Activated naive CD4-positive, alpha-beta T cell treated with anti-CD3 and anti-CD28 coated beads, Interleukin-2, amount 50 U/mL, for 16 hours (primary cell): ENCODE measurements around the gene TLNRD1.
"Not testable (repeated sequence)": the region's sequence is repeated elsewhere in the genome, so short reads cannot be mapped to it uniquely, and the experiment has no call there.

Experiments used
- DNase-seq: peaks from one replicate; pipeline ENCODE4 v3.0.0-alpha.2; 2020

The TLNRD1 gene

GRCh38 chr15:81000624-81001151 is at the start of gene TLNRD1:
TSS of gene TLNRD1 (plus strand) at chr15:81000923. CDS start at chr15:81002272, 1,349 bp downstream.
- peak; percentile 79 for DNase-seq

GRCh38 chr15:80951941-80952340 is 48.8 kb upstream of the TLNRD1 start:
- no peak for DNase-seq

DNA sequence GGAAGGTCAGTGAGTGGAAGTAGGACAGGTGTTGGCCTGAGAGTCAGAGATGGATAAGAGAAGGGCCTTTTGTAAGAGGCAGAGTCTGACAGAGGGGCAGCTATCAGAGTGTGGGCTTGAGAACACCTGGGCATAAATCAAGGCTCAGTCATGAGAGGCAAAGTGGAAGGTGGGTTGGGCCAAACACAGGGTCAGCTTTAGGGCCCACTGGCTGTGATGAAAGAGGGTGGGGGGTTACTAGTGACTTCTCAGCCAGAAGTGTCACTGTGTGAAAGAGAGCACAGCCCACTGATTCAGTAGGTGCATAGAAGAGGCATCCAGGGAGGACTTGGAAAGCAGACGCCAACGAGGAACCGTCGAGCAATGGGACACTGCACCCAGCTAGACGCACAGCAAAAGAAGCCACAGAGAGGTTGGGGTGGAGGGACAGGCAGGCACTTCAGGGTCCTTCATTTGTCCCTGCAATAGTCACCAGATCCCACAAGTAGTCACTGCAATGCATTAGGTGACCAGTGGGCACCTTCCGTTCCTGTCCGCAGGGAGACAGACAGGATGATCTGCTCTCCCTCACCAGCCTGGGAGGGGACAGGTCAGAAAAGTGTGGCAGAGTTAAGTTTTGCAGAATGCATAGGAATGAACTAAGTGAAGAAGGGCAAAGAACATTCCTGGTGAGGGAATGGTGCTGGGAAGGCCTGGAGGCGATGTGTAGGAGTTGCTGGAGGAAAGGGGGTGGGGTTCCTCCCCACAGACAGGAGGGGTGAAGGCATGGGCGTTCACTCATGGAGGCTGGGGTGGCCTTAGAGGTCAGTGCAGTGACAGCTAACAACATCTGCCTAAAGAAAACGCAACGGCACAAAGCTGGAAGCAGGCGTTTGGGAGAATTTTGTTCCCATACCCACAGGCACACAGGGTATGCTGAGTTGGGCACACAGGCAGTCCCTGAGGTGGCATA is 47.4 kb upstream of the TLNRD1 start:
- no peak for DNase-seq

- DNase-seq: no peak
Measured at GRCh38 chr15:80953953-80954778, 46.6 kb upstream of the TLNRD1 start.

DNA sequence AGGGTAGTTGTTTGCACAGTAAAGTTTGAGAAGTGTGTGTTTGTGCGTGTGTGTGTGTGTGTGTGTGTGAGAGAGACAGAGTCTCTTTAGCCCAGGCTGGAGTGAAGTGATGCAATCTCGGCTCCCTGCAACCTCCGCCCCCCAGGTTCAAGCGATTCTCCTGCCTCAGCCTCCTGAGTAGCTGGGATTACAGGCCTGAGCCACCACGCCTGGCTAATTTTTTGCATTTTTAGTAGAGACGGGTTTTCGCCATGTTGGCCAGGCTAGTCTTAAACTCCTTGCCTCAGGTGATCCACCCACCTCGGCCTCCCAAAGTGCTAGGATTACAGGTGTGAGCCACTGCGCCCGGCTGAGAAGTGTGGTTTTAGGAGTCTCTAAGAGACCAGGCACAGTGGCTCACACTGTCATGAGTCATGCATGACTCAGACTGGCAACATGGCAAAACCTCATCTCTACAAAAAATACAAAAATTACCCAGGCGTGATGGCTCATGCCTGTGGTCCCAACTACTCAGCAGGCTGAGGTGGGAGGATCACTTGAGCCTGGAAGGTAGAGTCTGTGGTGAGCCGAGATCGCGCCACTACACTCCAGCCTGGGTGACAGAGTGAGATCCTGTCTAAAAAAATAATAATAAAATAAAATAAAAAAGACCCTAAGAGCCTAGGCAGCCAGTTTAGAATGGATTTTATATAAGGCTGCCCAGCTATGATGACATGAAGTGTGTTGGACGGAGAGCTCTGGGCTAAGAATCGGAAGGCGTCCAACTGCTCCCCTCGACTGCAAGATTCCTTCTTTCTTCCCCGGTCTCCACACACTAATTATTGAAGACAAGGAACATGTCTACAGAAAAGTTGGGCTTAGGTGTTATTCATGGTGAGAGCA is 44.9 kb upstream of the TLNRD1 start:
- peak; percentile 54 for DNase-seq

- DNase-seq: no peak
Measured at GRCh38 chr15:80957556-80957955, 43.2 kb upstream of the TLNRD1 start.

DNA sequence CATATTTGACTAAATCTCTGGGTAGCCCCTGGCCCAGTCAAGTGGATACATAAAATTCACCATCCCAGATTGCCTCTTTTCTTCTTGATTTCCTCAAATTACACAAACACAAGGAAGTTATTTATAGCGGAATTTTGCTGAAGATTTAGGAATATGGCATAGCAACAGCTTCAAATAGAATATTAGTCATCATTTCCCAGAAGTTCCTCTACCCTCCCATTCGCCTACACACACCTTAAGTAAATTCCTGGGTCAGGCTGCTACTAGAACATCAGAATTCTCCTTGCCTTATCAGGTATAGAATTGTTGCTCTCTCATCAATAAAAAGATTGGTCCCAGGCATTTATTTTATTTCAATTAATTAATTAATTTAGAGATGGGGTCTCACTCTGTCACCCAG is 42.7 kb upstream of the TLNRD1 start:
- DNase-seq: no peak

DNA sequence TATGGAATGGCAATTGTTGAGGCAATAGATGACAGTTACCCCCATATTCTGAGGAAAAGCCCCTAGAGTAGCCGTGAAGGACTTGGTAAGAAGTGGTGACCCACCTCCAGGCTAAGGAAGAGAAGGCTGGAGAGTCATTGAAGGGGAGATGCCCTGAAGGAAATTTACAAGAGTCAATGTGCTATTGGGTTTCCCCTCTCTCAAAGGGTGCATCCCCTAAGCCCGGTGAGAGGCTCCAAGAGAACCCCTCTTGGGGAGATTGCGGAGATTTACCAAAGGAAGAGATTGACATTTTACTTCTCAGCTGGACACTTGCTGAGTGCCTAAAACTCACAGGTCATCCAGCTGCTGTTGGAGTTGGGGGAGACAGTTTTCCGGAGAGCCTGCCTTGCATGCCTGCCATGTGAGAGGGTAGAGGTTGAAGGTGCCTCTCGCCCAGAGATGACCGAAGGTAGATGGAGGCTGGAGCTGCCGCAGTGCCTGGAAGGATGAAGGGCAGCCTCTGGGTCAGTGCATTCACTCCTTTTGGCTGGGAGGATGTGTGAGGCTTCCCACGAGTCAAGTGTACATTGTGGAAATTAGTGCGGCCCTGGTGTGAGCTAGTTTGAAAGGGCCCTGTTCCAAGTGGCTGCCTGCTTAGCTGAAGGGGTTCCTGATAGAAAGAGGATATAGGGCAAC is 41.8 kb upstream of the TLNRD1 start:
- DNase-seq: no peak

DNA sequence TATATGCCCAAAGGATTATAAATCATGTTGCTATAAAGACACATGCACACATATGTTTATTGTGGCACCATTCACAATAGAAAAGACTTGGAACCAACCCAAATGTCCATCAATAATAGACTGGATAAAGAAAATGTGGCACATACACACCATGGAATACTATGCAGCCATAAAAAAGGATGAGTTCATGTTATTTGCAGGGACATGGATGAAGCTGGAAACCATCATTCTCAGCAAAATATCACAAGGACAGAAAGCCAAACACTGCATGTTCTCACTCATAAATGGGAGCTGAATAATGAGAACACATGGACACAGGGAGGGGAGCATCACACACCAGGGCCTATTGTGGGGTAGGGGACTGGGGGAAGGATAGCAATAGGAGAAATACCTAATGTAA is 35.3 kb upstream of the TLNRD1 start:
- DNase-seq: not testable (repeated sequence)

GRCh38 chr15:80966431-80967197 is 34.1 kb upstream of the TLNRD1 start:
- DNase-seq: no peak

GRCh38 chr15:80967451-80967850 is 33.3 kb upstream of the TLNRD1 start:
- no peak for DNase-seq

DNA sequence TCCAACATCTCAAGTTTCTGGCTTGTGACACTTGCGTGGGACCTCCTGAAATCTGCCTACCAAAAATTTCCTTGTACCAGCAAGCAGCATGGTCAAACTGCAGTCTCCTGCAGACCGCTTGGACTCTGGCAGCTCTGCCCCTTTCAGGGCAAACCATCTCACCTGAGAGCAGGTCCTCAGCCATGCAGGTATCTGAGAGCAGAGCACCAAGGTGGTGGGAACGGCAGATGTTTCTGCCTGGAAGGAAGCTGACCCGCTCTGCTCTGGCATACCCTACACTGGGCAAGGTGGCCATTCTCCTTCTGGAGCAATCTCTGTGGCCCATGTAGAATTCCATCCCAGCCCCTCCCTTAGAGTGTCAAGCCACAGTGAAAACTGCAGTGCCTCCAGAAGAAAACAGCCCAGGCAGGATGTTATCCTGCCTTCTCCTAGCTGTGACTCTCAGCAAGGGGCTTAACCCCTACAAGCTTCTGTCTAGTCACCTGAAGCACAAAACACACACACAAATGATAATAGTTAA is 32.7 kb upstream of the TLNRD1 start:
- no peak for DNase-seq

DNA sequence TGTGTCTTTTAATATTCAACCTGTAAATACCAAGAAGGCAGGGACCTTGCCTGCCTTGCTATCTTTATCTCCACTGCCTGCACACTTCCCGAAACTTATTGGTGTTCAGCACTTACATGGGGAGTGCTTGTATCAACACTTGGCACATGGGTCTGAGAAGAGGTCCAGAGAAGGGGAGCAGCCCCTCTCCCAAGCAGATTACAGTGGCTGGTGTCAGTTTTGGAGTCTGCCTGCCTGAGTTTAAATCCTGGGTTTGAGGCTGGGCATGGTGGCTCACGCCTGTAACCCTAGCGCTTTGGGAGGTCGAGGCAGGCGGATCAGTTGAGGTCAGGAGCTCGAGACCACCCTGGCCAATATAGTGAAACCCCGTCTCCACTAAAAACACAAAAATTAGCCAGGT is 31.4 kb upstream of the TLNRD1 start:
- DNase-seq: no peak

GRCh38 chr15:80970018-80970657 is 30.6 kb upstream of the TLNRD1 start:
- DNase-seq: peak; percentile 55

GRCh38 chr15:80970658-80971057 is 30.1 kb upstream of the TLNRD1 start:
- DNase-seq: no peak

DNA sequence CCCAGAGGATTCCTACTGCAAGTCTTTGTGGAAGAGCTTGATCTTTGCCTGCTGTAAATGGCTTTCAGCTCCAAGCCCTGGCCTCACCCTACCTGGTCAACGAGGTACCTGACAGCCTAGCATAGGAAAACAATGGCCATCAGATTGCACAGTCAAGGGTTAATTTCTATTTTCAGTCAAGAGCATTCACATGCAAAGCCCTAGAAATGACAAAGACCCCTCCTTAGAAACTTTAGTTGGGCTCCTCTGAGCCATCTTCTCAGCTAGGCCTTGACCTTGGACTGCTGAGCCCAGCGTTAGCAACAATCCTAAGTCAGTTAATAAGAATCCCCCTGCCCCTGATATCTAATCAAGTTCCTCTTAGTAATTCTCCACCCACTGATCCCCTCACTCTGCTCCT is 29.6 kb upstream of the TLNRD1 start:
- no peak for DNase-seq

DNA sequence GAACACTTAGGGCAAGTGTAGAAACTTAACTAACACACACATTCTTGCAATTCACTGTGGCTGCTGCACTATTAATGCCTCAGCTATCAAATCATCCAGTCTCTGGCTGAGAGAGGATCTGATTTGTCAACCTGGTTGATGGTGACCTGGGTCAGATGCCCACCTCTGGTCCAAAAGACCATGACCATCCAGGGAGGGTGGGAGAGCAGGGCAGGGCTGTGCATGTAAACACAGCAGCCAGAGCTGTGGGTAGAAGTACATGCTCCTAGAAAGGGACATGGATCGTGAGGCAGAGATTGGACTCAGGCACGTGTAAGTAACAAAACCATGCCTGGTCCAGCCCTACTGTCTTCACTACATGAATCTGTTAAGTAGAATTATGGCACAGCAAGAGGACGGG is 28.4 kb upstream of the TLNRD1 start:
- DNase-seq: no peak

- no peak for DNase-seq
Measured at GRCh38 chr15:80974914-80975313, 25.8 kb upstream of the TLNRD1 start.

DNA sequence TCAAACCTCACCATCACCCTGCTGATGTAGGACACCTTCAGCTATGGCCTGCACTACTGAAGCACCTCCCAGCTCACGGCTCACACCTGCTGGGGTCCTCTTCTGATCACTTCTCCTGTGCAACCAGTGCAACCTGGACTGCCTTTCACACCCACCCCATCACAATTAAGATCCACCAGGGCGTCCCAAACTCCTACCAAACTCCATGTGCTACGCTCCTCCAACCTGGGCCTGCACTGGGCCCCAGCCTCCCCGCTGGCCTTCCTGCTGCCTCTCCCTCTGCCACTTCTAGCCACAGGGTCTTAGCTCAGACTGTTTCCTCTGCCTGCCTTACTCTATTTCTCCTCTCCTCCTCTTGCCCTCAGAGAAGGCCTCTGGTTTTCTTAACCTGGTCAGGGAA is 23.9 kb upstream of the TLNRD1 start:
- DNase-seq: no peak

GRCh38 chr15:80977627-80978036 is 23.1 kb upstream of the TLNRD1 start:
- DNase-seq: peak; percentile 31
